K562 (cell line): ENCODE data around the gene ALB. TPM values are rescaled to one million over a fixed set of nuclear protein-coding genes. Genes with fewer than 3 reads are reported as not detected.

Experiments
- E2F1 ChIP-seq: sonication (generic); formaldehyde crosslinking; IDR thresholded peaks from 2 replicates; pipeline ENCODE4 v1.8.1; 2023; ENCODE audit warnings: mild to moderate bottlenecking, missing genetic modification reagents, moderate library complexity
- FOXK1 ChIP-seq: sonication (generic); formaldehyde crosslinking; IDR thresholded peaks from 2 replicates; pipeline ENCODE4 v1.8.0; 2022; ENCODE audit warnings: missing genetic modification reagents, mild to moderate bottlenecking, borderline replicate concordance
- HNRNPK ChIP-seq: fragments of 200-400 bp; formaldehyde crosslinking; IDR thresholded peaks from one replicate; pipeline ENCODE4 v1.6.1; 2018; ENCODE audit warnings: mild to moderate bottlenecking, low read depth, low read length; ENCODE audit not compliant: poor library complexity, severe bottlenecking
- MAFG ChIP-seq: fragments of 450-650 bp; conservative IDR thresholded peaks from 2 replicates; pipeline ENCODE4 v1.6.1; 2016; ENCODE audit warnings: missing genetic modification characterization, missing compliant biosample characterization
- MLLT1 ChIP-seq, 2 experiments: fragments of 450-650 bp; IDR thresholded peaks; 2 replicates each; pipeline ENCODE4 v1.6.1; 2016
- NR1H2 ChIP-seq: sonication (generic); formaldehyde crosslinking; IDR thresholded peaks from 2 replicates; pipeline ENCODE4 v1.4.0; 2020; ENCODE audit warnings: mild to moderate bottlenecking, missing genetic modification reagents
- SMAD3 ChIP-seq: fragments of 450-650 bp; formaldehyde crosslinking; conservative IDR thresholded peaks from 2 replicates; pipeline ENCODE4 v1.4.0; 2020; ENCODE audit warnings: mild to moderate bottlenecking
- SRSF9 ChIP-seq: fragments of 200-400 bp; formaldehyde crosslinking; IDR thresholded peaks from 2 replicates; pipeline ENCODE4 v1.6.1; 2017; ENCODE audit warnings: low read depth, low read length, borderline replicate concordance
- TCF7 ChIP-seq: sonication (generic); IDR thresholded peaks from 2 replicates; pipeline ENCODE4 v1.6.1; 2016; ENCODE audit warnings: antibody characterized with exemption, borderline replicate concordance
- TGIF2 ChIP-seq: sonication (generic); formaldehyde crosslinking; IDR thresholded peaks from 2 replicates; pipeline ENCODE4 v1.8.1; 2022; ENCODE audit warnings: mild to moderate bottlenecking, missing genetic modification reagents, moderate library complexity
- U2AF2 ChIP-seq: fragments of 200-400 bp; formaldehyde crosslinking; optimal IDR thresholded peaks from 2 replicates; pipeline ENCODE3; 2017; ENCODE audit warnings: low read depth, mild to moderate bottlenecking, low read length
- ZMIZ1 ChIP-seq, 2 experiments: fragments of 150-350 bp in 1 of 2; IDR thresholded peaks; 2 replicates each; pipeline ENCODE4 v1.6.1; 2012 to 2016; ENCODE audit warnings: low read depth in 2 of 2, low read length in 2 of 2, mild to moderate bottlenecking in 1 of 2, moderate library complexity in 1 of 2
- ZNF696 ChIP-seq: fragments of 250-450 bp; sonication (Bioruptor Pico); conservative IDR thresholded peaks from 2 replicates; pipeline ENCODE4 v1.4.0; 2020; ENCODE audit warnings: mild to moderate bottlenecking, moderate library complexity
- polyA plus RNA-seq, 8 experiments: library from polyadenylated mRNA; depleted of rRNA in 4 of 8; stranded (reverse) in 5 of 8; unstranded in 3 of 8; fragments of >200 nt; fragmentation: Nextera tagmentation in 2 of 8; fragmentation: Illumina TruSeq in 1 of 8; extraction: Ambion mirVana in 2 of 8; extraction: Trizol in 1 of 8; gene quantifications; 2 replicates each; pipeline versions ENCODE4 v1.2.1 to v1.2.3, GENCODE V29; 2011 to 2014; ENCODE audit warnings: inconsistent platforms in 1 of 8, missing spikeins in 1 of 8
- total RNA-seq, 7 experiments: library from RNA; depleted of rRNA in 6 of 7; stranded (reverse); fragments of >200 nt in 6 of 7; fragmentation: Illumina TruSeq in 2 of 7; extraction: Trizol in 2 of 7; gene quantifications; 2 replicates each; pipeline versions ENCODE4 v1.2.1 to v1.2.3, GENCODE V29; 2011 to 2021; ENCODE audit warnings: low replicate concordance in 1 of 7

ALB gene
- total and polyA plus RNA-seq, 9 of the 15 experiments (the other 6 are each of a cell fraction or from before 2014, with no cell fraction given): 0.04 to 18.5 (median 0.20) TPM; not detected in 2

- TF ChIP-seq E2F1 (CRISPR knock-in tag) (no peak), FOXK1 (CRISPR knock-in tag) (no peak), SMAD3 (CRISPR knock-in tag) (no peak), ZNF696 (CRISPR knock-in tag) (no peak), SRSF9 (no peak), HNRNPK (no peak), MLLT1 (IDR thresholded peaks at IDR 0.05) (peak in 1 of 2 experiments; percentile 98; a peak in 2 of 4 replicates), MAFG (tag) (no peak), TGIF2 (no peak), TCF7 (no peak), NR1H2 (CRISPR knock-in tag) (no peak), ZMIZ1 (IDR thresholded peaks at IDR 0.05; ENCODE audit: low read depth in 2 of 2, low read length in 2 of 2) (peak in 1 of 2 experiments; percentile 79; a peak in 2 of 4 replicates), U2AF2 (no peak)
Observed at GRCh38 chr4:73452953-73453700, 49.0 kb downstream of the ALB start (continued).
